Activated CD8-positive, alpha-beta memory T cell treated with anti-CD3 and anti-CD28 coated beads, Interleukin-2, amount 50 U/mL, for 1 hour (primary cell): Measurements from ENCODE around the gene MYORG.

Experiments used
- DNase-seq: peaks from one replicate; pipeline ENCODE4 v3.0.0-alpha.2; 2020; ENCODE audit errors: extremely low read depth

MYORG gene

GRCh38 chr9:34333836-34334235 lies 42.9 kb downstream of the MYORG start:
- DNase-seq, result no peak

GRCh38 chr9:34332076-34332964 lies 44.4 kb downstream of the MYORG start:
- DNase-seq, result no peak

- no peak for DNase-seq
These were observed 45.5 kb downstream of the MYORG start for GRCh38 chr9:34331196-34331595.

GRCh38 chr9:34328987-34329832 lies 47.5 kb downstream of the MYORG start, which contains the start of the genes KIF24 and NUDT2:
Gene KIF24 (minus strand): TSS chr9:34329268. CDS start chr9:34311346, 17,922 bp downstream.
Gene NUDT2 (plus strand): TSS chr9:34329569. CDS start chr9:34339040, 9,471 bp downstream.
- peak; percentile 92 for DNase-seq

GRCh38 chr9:34328500-34328986 lies 48.2 kb downstream of the MYORG start:
- DNase-seq, result no peak

- DNase-seq, result no peak
These were observed 50.0 kb downstream of the MYORG start for GRCh38 chr9:34326690-34327089.

GRCh38 chr9:34322899-34323591 lies 53.7 kb downstream of the MYORG start:
- DNase-seq, result no peak

- no peak for DNase-seq
These were observed 55.2 kb downstream of the MYORG start for GRCh38 chr9:34321451-34321850.

GRCh38 chr9:34318163-34318790 lies 58.4 kb downstream of the MYORG start:
- no peak for DNase-seq

GRCh38 chr9:34317436-34317835 lies 59.3 kb downstream of the MYORG start:
- DNase-seq, result no peak
